Psoas muscle (tissue), 8 donors: ENCODE measurements around the gene ARPC5L. TPM values are rescaled to one million over a fixed set of nuclear protein-coding genes. Genes with fewer than 3 reads are reported as not detected.

Source experiments
- ATAC-seq, 4 donors: fragments of 200-7000 bp; cut with Tn5 transposase; one replicate each; pipeline ENCODE4 v1.9.1; 2020; ENCODE audit warnings: moderate library complexity in 3 of 4, mild to moderate bottlenecking in 2 of 4
- DNase-seq, 2 donors: peaks; one replicate each; pipeline ENCODE4 v3.0.0-alpha.2; 2020
- H3K27ac ChIP-seq: fragments of 200-600 bp; one replicate; pipeline ENCODE4 v1.8.0; 2022
- H3K27me3 ChIP-seq, 3 donors: fragments of 200-600 bp in 1 of 3; one replicate each; pipeline versions ENCODE4 v1.6.1 to v1.8.0; 2013 to 2022; ENCODE audit warnings: low read length in 2 of 3, mild to moderate bottlenecking in 2 of 3, moderate library complexity in 1 of 3; ENCODE audit not compliant: insufficient read depth in 3 of 3
- H3K36me3 ChIP-seq, 2 donors: fragments of 200-600 bp in 1 of 2; one replicate each; pipeline versions ENCODE4 v1.6.1 to v1.8.0; 2013 to 2022; ENCODE audit warnings: low read depth in 1 of 2, mild to moderate bottlenecking in 1 of 2, moderate library complexity in 1 of 2; ENCODE audit not compliant: insufficient read depth in 1 of 2
- H3K4me1 ChIP-seq: fragments of 200-600 bp; one replicate; pipeline ENCODE4 v1.8.0; 2022
- H3K4me3 ChIP-seq: fragments of 200-600 bp; one replicate; pipeline ENCODE4 v1.8.0; 2022; ENCODE audit warnings: mild to moderate bottlenecking
- H3K9me3 ChIP-seq: fragments of 200-600 bp; one replicate; pipeline ENCODE4 v1.8.0; 2022
- CTCF ChIP-seq: fragments of 200-600 bp; IDR thresholded peaks from one replicate; pipeline ENCODE4 v1.8.0; 2022; ENCODE audit warnings: antibody characterized with exemption
- whole genome bisulfite sequencing, 3 donors: extraction: QIAGEN DNeasy Blood & Tissue Kit; methylation state at CpG; one replicate each; pipeline versions ENCODE4 v1.1.6 to v1.1.7; 2013; 5-methylcytosine and 5-hydroxymethylcytosine counted together
- intact Hi-C, 2 donors: fragments of 100-400 bp; cut with DNase I; formaldehyde crosslinking; loops; one replicate each; pipeline versions ENCODE4 v1.11.0 to v1.14.2; 2022
- polyA plus RNA-seq, 3 donors: library from polyadenylated mRNA; stranded (reverse); fragments of 200-250 nt; gene quantifications; one replicate each; pipeline ENCODE4 v1.2.3, GENCODE V29; 2013
- total RNA-seq, 4 donors: library from RNA; stranded (reverse); fragmentation: NEBNext Ultra II Directional in 2 of 4; extraction: Animal tissue kit (Norgen Biotek cat#: 25700) in 2 of 4; gene quantifications; one replicate each; pipeline versions ENCODE4 v1.2.1 to v1.2.4, GENCODE V29; 2021 to 2023
- donor health status: healthy with polysubstance abuse.
- donor health status: DM: no; HTN: no; CAD: no; lungs with moderate emphysema.
- donor health status: Bipolar disorder and iron deficiency.
- donor health status: healthy.
- donor health status: DM: yes; HTN: yes; CAD: no.
- donor health status: DM: no; HTN: no; CAD: no.
- donor health status: DM: no; HTN: no; CAD: no.
- donor health status: DM: yes; HTN: yes; CAD: no.

The ARPC5L gene
- total and polyA plus RNA-seq, 7 donors, result 32.3 to 165 (median 48.4) TPM

DNA sequence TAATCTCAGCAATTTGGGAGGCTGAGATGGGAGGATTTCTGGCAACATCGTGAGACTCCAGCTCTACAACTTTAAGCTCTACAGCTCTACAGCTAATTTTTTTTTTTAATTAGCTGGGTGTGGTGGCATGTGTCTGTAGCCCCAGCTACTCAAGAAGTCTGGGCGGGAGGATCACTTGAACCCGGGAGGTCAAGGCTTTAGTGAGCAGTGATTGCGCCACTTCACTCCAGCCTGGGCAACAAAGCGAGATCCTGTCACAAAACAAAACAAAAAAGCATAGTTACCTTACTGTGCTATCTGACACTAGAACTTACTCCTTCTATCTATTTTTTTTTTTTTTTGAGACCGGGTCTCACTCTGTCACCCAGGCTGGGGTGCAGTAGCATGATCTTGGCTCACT lies 15.0 kb upstream of the ARPC5L start:
- 84 to 97% (median 96%) methylated on average over 6 of the region's 6 CpGs for WGBS, 3 donors
- Histone ChIP-seq H3K4me1 (peaks cover under 1% of the 10 kb centered on the region), H3K27ac (no peak overlapping the region), H3K4me3 (no peak overlapping the region), H3K9me3 (no peaks in the 10 kb centered on the region), H3K27me3 (no peaks in the 10 kb centered on the region), H3K36me3 (no peaks in the 10 kb centered on the region)
- ATAC-seq (no peak), DNase-seq (no peak)
- intact Hi-C loops, result no loop called here
- no peak for TF ChIP-seq CTCF

GRCh38 chr9:124849801-124850200 lies 12.1 kb upstream of the ARPC5L start:
- Histone ChIP-seq H3K36me3 (no peaks in the 10 kb centered on the region), H3K4me3 (no peak overlapping the region), H3K27me3 (no peaks in the 10 kb centered on the region), H3K27ac (no peak overlapping the region), H3K9me3 (no peaks in the 10 kb centered on the region), H3K4me1 (peaks cover 14% of the 10 kb centered on the region)
- intact Hi-C loops, result no loop called here
- DNase-seq, result no peak
- TF ChIP-seq CTCF, result no peak
- no peak for ATAC-seq
- 33 to 51% (median 35%) methylated on average over 10 of the region's 10 CpGs for WGBS, 3 donors

GRCh38 chr9:124852121-124852828 lies 9.7 kb upstream of the ARPC5L start:
- H3K9me3 ChIP-seq, result no peaks in the 10 kb centered on the region
- H3K4me1 ChIP-seq, result peaks cover 14% of the 10 kb centered on the region
- intact Hi-C loops, result loop anchor here in 1 of 2 donors (1.0 kb wide), 1 partner anchor 80 kb away; no protein-coding TSS in a partner anchor
- H3K27ac ChIP-seq, result peak overlapping the region; percentile 73
- H3K4me3 ChIP-seq, result peak overlapping the region; percentile 64
- H3K36me3 ChIP-seq, result peaks cover 0 to 10% of the 10 kb centered on the region in 2 donors
- H3K27me3 ChIP-seq, result no peaks in the 10 kb centered on the region
- peak; percentile 41 to 71 (median 52) for ATAC-seq
- TF ChIP-seq CTCF, result no peak
- DNase-seq, result peak in 1 of 2 donors; percentile 78
- WGBS, 3 donors, result 11 to 34% (median 15%) methylated on average over 12 to 13 of the region's 13 CpGs

DNA sequence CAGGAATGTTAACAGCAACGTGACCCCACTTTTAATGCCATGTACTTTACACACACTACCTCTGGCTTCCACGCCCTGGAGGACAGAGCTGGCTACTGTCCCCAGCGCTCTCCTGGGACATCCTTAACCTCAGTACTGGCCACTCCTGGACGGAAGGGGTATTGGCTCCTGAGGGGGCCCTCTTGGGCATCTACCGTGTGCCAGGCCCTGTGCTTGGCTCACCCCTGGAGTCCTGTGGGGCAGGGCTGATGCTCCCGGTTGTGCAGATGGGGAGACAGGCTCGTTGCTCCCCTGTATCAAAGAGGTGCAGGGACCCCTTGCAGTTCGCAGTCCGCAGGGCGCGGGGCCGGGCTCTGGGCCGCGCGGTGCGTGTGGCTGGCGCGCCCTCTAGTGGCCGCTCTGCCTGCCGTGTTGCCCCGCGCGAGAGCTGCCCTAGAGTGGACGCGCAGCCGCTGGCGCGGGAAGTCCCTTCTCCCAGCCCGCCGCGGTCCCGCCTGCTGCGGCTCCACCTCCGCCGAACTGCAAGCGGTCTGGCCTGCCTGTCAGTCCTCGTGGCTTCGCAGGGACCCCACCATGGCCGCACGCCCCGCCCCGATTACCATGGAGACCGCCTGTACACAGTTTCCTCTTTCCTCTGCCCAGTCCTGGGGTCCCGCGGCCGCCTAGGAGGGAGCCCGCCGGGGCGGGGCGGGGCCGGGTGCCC lies 8.9 kb upstream of the ARPC5L start, which contains the start of gene WDR38:
Gene WDR38, plus strand, starts transcription at position 632 of the 703 bp plus-strand sequence. CDS start 72 bp downstream, outside the sequence.
- peak; percentile 83 to 92 for DNase-seq
- peak; percentile 99 for TF ChIP-seq CTCF
- Histone ChIP-seq H3K27ac (peak within 1 kb of the TSS; percentile 73), H3K36me3 (peaks cover 0 to 17% of the 10 kb centered on the region in 2 donors), H3K4me3 (peak within 1 kb of the TSS; percentile 64), H3K4me1 (peaks cover 14% of the 10 kb centered on the region), H3K9me3 (no peaks in the 10 kb centered on the region), H3K27me3 (no peaks in the 10 kb centered on the region)
- 0 to 1% (median 1%) methylated on average over 31 to 51 of the region's 51 CpGs for WGBS, 3 donors
- intact Hi-C loops, result loop anchor here (1.0 kb wide), 2 partner anchors 79 to 81 kb away; no protein-coding TSS in a partner anchor
- ATAC-seq, result peak; percentile 89 to 92 (median 91)
